LNCaP clone FGC (cell line): ENCODE data around the gene TBC1D9B.
"Not testable (repeated sequence)": the region's sequence is repeated elsewhere in the genome, so short reads cannot be mapped to it uniquely, and the experiment has no call there.

Source experiments
- DNase-seq: peaks from one replicate; pipeline ENCODE4 v3.0.0-alpha.2; 2011; ENCODE audit warnings: low read depth
- H3K4me3 ChIP-seq: 2 replicates; pipeline ENCODE4 v1.5.1; 2011; ENCODE audit warnings: mild to moderate bottlenecking, low read depth, low read length, control low read depth
- CTCF ChIP-seq: IDR thresholded peaks from 2 replicates; pipeline ENCODE4 v1.5.1; 2012; ENCODE audit warnings: mild to moderate bottlenecking; ENCODE audit not compliant: control insufficient read depth, insufficient read depth; ENCODE audit errors: extremely low read depth

Gene TBC1D9B

GRCh38 chr5:179840321-179840720, 67.4 kb downstream of the TBC1D9B start:
- H3K4me3 ChIP-seq, result no peak overlapping the region
- TF ChIP-seq CTCF, result no peak
- no peak for DNase-seq

GRCh38 chr5:179839328-179840256, 68.1 kb downstream of the TBC1D9B start:
- no peak for DNase-seq
- no peak for TF ChIP-seq CTCF
- no peak overlapping the region for H3K4me3 ChIP-seq

GRCh38 chr5:179837076-179838011, 70.4 kb downstream of the TBC1D9B start:
- no peak for TF ChIP-seq CTCF
- no peak for DNase-seq
- H3K4me3 ChIP-seq, result no peak overlapping the region

- no peak for DNase-seq
- no peak overlapping the region for H3K4me3 ChIP-seq
- no peak for TF ChIP-seq CTCF
These were observed 71.3 kb downstream of the TBC1D9B start for GRCh38 chr5:179836225-179837019.

- H3K4me3 ChIP-seq, DNase-seq: not testable (repeated sequence)
These were observed 72.8 kb downstream of the TBC1D9B start for GRCh38 chr5:179834871-179835270.

GRCh38 chr5:179834120-179834519, 73.6 kb downstream of the TBC1D9B start:
- DNase-seq, result no peak
- H3K4me3 ChIP-seq, result no peak overlapping the region
- TF ChIP-seq CTCF, result no peak
